KMS-11 (cell line): ENCODE data around the gene CGB5.

ENCODE experiments used
- H2AFZ ChIP-seq: fragments of 200-600 bp; sonication (generic); 2 replicates; pipeline ENCODE4 v1.6.1; 2016; ENCODE audit warnings: antibody characterized with exemption, mixed run types, low read depth
- H3K27ac ChIP-seq: fragments of 200-600 bp; sonication (generic); 2 replicates; pipeline ENCODE4 v1.6.1; 2016; ENCODE audit warnings: mild to moderate bottlenecking, mixed run types
- H3K27me3 ChIP-seq: fragments of 200-600 bp; sonication (generic); 2 replicates; pipeline ENCODE4 v1.6.1; 2017; ENCODE audit warnings: mild to moderate bottlenecking, low read depth, mixed run types, moderate library complexity; ENCODE audit not compliant: insufficient read depth
- H3K36me3 ChIP-seq: fragments of 200-600 bp; sonication (generic); 2 replicates; pipeline ENCODE4 v1.6.1; 2017; ENCODE audit warnings: mild to moderate bottlenecking, mixed run types; ENCODE audit not compliant: insufficient read depth
- H3K4me1 ChIP-seq: fragments of 200-600 bp; sonication (generic); 2 replicates; pipeline ENCODE4 v1.6.1; 2016; ENCODE audit warnings: mild to moderate bottlenecking, low read depth, mixed run types; ENCODE audit not compliant: poor library complexity, severe bottlenecking
- H3K4me2 ChIP-seq: fragments of 200-600 bp; sonication (generic); 2 replicates; pipeline ENCODE4 v1.7.0; 2016; ENCODE audit warnings: mild to moderate bottlenecking, mixed run types
- H3K4me3 ChIP-seq: fragments of 200-600 bp; sonication (generic); IDR thresholded peaks from 2 replicates; pipeline ENCODE4 v1.6.1; 2017; ENCODE audit warnings: low read depth, low read length, mixed read lengths; ENCODE audit not compliant: insufficient read depth
- H3K79me2 ChIP-seq: fragments of 200-600 bp; sonication (generic); 2 replicates; pipeline ENCODE4 v1.6.1; 2016; ENCODE audit warnings: low read depth, mixed run types; ENCODE audit not compliant: insufficient read depth
- H3K9ac ChIP-seq: fragments of 200-600 bp; sonication (generic); 2 replicates; pipeline ENCODE4 v1.6.1; 2016; ENCODE audit warnings: mild to moderate bottlenecking, mixed run types
- H4K20me1 ChIP-seq: fragments of 200-600 bp; sonication (generic); 2 replicates; pipeline ENCODE4 v1.6.1; 2016; ENCODE audit warnings: mild to moderate bottlenecking, mixed run types; ENCODE audit not compliant: insufficient read depth
- TF ChIP-seq, protein P1 (sequence below): fragments of 200-600 bp; sonication (generic); conservative IDR thresholded peaks from 2 replicates; pipeline ENCODE4 v1.6.1; 2017; ENCODE audit warnings: low read depth, mild to moderate bottlenecking, antibody characterized with exemption, low read length, moderate library complexity, mixed read lengths

Gene CGB5

DNA sequence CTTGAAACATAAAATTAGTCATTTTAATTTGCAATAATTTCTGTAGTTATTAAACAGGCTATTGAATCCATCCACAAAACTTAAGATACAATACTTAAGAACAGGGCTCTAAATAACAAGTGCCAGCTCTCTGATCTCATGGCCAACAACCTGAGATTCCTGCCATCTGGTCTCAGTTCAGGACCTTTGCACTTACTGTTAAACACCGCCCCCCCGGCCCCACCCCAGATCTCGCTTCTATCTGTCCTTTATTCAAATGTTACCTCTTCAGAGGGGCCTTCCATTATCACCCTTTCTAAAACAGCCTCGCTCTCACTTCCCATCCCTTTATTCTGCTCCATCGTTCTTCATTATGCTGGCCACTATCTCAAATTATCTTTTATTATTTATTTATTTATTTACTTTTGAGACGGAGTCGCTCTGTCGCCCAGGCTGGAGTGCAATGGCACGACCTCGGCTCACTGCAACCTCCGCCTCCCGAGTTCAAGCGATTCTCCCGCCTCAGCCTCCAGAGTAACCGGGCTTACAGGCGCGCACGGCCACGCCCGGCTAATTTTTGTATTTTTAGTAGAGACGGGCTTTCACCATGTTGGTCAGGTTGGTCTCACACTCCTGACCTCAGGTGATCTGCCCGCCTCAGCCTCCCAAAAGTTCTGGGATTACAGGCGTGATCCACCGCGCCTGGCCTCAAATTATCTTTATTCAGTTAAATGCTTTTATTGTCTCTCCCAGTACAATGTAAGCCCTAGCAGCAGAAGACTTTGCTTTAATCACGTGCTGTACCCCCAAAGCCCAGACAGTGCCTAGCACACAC lies 40.8 kb downstream of the CGB5 start:
- H2AFZ ChIP-seq = peak overlapping the region; percentile 80
- H3K27ac ChIP-seq = no peak overlapping the region
- H4K20me1 ChIP-seq = peaks cover 24% of the 10 kb centered on the region
- H3K36me3 ChIP-seq = peaks cover 11% of the 10 kb centered on the region; the same call in 1 of the 2 replicates
- TF ChIP-seq, protein P1, sequence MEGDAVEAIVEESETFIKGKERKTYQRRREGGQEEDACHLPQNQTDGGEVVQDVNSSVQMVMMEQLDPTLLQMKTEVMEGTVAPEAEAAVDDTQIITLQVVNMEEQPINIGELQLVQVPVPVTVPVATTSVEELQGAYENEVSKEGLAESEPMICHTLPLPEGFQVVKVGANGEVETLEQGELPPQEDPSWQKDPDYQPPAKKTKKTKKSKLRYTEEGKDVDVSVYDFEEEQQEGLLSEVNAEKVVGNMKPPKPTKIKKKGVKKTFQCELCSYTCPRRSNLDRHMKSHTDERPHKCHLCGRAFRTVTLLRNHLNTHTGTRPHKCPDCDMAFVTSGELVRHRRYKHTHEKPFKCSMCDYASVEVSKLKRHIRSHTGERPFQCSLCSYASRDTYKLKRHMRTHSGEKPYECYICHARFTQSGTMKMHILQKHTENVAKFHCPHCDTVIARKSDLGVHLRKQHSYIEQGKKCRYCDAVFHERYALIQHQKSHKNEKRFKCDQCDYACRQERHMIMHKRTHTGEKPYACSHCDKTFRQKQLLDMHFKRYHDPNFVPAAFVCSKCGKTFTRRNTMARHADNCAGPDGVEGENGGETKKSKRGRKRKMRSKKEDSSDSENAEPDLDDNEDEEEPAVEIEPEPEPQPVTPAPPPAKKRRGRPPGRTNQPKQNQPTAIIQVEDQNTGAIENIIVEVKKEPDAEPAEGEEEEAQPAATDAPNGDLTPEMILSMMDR = no peak
- H3K4me3 ChIP-seq = no peak overlapping the region
- H3K27me3 ChIP-seq = no peaks in the 10 kb centered on the region
- peaks cover 42% of the 10 kb centered on the region for H3K79me2 ChIP-seq
- peak overlapping the region; percentile 83 for H3K4me2 ChIP-seq
- H3K9ac ChIP-seq = peak overlapping the region; percentile 81; the same call in 1 of the 2 replicates
- peaks cover 23% of the 10 kb centered on the region for H3K4me1 ChIP-seq

DNA sequence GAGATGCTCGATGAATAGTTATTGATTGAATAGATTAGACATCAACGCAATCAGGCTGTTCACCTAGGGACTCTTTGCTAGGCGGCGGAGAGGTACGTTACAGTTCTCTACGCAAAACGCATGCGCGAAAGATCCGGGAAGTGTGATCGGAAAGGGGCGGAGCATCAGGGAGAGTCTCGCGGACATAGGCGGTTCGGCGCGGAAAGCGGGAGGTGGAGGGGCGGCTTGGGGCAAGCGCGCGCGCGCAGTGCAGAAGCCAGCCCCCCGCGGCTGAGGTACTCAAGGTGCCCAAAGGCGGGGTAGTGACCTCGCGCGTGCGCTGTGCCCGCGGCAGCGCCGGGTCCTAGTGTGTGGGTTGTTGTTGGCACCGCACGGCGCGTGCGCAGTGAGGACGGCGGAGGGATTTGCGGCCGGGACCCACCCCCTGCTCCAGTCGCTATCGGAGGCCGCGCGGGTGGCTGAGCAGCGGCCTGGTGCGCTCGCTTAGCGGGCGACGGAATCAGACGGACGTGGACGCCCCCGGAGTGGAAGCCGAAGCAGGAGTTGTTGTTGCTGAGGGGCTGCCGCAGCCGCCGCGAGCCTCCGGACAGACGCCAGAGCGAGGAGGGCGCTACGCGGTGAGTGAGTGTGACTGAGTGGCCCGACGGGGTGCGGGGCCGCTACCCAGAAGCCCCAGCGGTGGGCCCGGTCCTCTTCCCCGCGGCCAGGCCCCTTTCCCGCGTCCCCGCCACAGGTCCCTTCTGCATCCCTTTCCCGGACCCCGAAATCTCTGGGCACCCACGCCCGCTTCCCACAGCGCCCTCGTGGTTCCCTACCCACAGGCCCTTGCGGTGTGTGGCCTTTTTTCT lies 41.6 kb downstream of the CGB5 start, which contains the start of gene SNRNP70:
Gene SNRNP70, plus strand, starts transcription at position 432 of the 848 bp plus-strand sequence. CDS start 964 bp downstream, outside the sequence.
- TF ChIP-seq, protein P1 = no peak

DNA sequence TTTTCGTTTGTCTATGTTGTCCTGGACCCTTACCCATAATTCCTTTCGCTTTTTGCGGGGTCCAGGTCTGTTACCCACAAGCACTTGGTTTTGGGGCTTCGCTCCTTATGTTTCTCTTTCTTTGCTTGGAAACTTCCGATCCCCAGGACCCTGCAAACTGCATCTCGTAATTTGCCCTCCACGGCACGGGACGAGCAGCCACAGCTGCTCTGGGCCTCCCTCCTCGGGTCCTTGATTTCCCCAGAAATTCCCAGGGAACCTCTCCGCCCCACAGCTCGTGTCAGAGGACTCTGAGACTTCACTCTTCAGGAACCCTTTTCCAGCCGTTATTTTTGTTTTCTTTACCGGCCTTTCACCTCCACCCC lies 42.2 kb downstream of the CGB5 start:
- Histone ChIP-seq H3K27ac (peak overlapping the region; percentile 54), H3K4me3 (peak overlapping the region; percentile 81), H4K20me1 (peaks cover 30% of the 10 kb centered on the region), H3K4me2 (peak overlapping the region; percentile 95), H2AFZ (peak overlapping the region; percentile 80), H3K36me3 (peaks cover 19% of the 10 kb centered on the region; the same call in 1 of the 2 replicates), H3K27me3 (no peaks in the 10 kb centered on the region), H3K79me2 (peaks cover 55% of the 10 kb centered on the region), H3K4me1 (peaks cover 35% of the 10 kb centered on the region), H3K9ac (peak overlapping the region; percentile 81)
- TF ChIP-seq, protein P1 = no peak

More for the DNA sequence above, 41.6 kb downstream of the CGB5 start, which contains the start of gene SNRNP70:
- H3K9ac ChIP-seq = peak within 1 kb of the TSS; percentile 81
- peak within 1 kb of the TSS; percentile 54 for H3K27ac ChIP-seq
- H3K4me1 ChIP-seq = peaks cover 29% of the 10 kb centered on the region
- peaks cover 49% of the 10 kb centered on the region for H3K79me2 ChIP-seq
- peak within 1 kb of the TSS; percentile 95 for H3K4me2 ChIP-seq
- H3K36me3 ChIP-seq = peaks cover 13% of the 10 kb centered on the region; the same call in 1 of the 2 replicates
- H3K27me3 ChIP-seq = no peaks in the 10 kb centered on the region
- H3K4me3 ChIP-seq = peak within 1 kb of the TSS; percentile 81
- H2AFZ ChIP-seq = peak within 1 kb of the TSS; percentile 80
- peaks cover 26% of the 10 kb centered on the region for H4K20me1 ChIP-seq

DNA sequence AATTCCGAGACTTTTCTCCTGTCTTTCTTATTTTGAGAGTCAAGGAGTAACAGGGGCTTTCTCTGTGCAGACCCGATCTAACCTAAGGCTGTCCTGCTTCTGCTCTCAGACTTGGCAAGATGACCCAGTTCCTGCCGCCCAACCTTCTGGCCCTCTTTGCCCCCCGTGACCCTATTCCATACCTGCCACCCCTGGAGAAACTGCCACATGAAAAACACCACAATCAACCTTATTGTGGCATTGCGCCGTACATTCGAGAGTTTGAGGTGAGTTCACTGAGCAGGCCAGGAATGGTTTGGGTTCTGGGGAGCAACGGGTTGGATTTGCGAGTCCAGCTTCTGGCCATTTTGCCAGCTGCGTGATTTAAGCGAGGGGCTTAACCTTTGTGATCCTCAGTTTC lies 42.6 kb downstream of the CGB5 start:
- peaks cover 39% of the 10 kb centered on the region for H3K4me1 ChIP-seq
- TF ChIP-seq, protein P1 = no peak
- no peak overlapping the region for H2AFZ ChIP-seq
- peak overlapping the region; percentile 81 for H3K4me3 ChIP-seq
- no peaks in the 10 kb centered on the region for H3K27me3 ChIP-seq
- H3K4me2 ChIP-seq = peak overlapping the region; percentile 95
- H3K9ac ChIP-seq = peak overlapping the region; percentile 81
- H4K20me1 ChIP-seq = peaks cover 30% of the 10 kb centered on the region
- H3K36me3 ChIP-seq = peaks cover 19% of the 10 kb centered on the region; the same call in 1 of the 2 replicates
- H3K79me2 ChIP-seq = peaks cover 60% of the 10 kb centered on the region
- peak overlapping the region; percentile 54; the same call in 1 of the 2 replicates for H3K27ac ChIP-seq
